IMR-90 (cell line): Measurements from ENCODE around the gene CDRT4. TPM values are rescaled to one million over a fixed set of nuclear protein-coding genes. Genes with fewer than 3 reads are reported as not detected.

ENCODE experiments used
- ATAC-seq: fragments of 200-7000 bp; cut with Tn5 transposase; 2 replicates; pipeline ENCODE4 v1.9.1; 2020; ENCODE audit warnings: low read depth, mild to moderate bottlenecking, moderate library complexity
- BruUV-seq: library from RNA; stranded (reverse); fragments of 400-500 nt; replicated peaks from 2 replicates; lab custom pipeline; 2021; lab: Mats Ljungman, UMichigan
- CTCF ChIA-PET: fragments of 300-600 bp; formaldehyde crosslinking; extraction: SDS; loops from one replicate; lab custom pipeline; 2021; ENCODE audit warnings: antibody characterized with exemption; lab: Yijun Ruan, JAX
- POLR2A ChIA-PET: fragments of 300-600 bp; sonication (Branson Sonifier 250); formaldehyde crosslinking; loops from one replicate; lab custom pipeline; 2022; ENCODE audit warnings: antibody characterized with exemption; ENCODE audit not compliant: unreplicated experiment; lab: Charles Lee
- DNase-seq: peaks from one replicate; pipeline ENCODE4 v3.0.0; 2013
- H2AFZ ChIP-seq: replicated peaks from 2 replicates; pipeline ENCODE3; 2013; ENCODE audit warnings: low read length, mild to moderate bottlenecking; ENCODE audit not compliant: poor library complexity
- H2AK5ac ChIP-seq: 2 replicates; pipeline ENCODE4 v1.6.1; 2013; ENCODE audit warnings: low read depth, low read length, inconsistent platforms
- H2AK9ac ChIP-seq: replicated peaks from 2 replicates; pipeline ENCODE3; 2013; ENCODE audit warnings: mild to moderate bottlenecking, low read depth, low read length, moderate library complexity; ENCODE audit not compliant: poor library complexity
- H2BK120ac ChIP-seq: 2 replicates; pipeline ENCODE4 v1.6.1; 2013; ENCODE audit warnings: low read depth, low read length, inconsistent platforms
- H2BK15ac ChIP-seq: 3 replicates; pipeline ENCODE4 v1.6.1; 2013; ENCODE audit warnings: low read depth, low read length, inconsistent platforms
- H2BK20ac ChIP-seq: 2 replicates; pipeline ENCODE4 v1.6.1; 2013; ENCODE audit warnings: low read depth, mild to moderate bottlenecking, inconsistent platforms, low read length, moderate library complexity
- H2BK5ac ChIP-seq: 2 replicates; pipeline ENCODE4 v1.6.1; 2013; ENCODE audit warnings: mild to moderate bottlenecking, low read depth, low read length, inconsistent platforms; ENCODE audit not compliant: poor library complexity, severe bottlenecking
- H3K14ac ChIP-seq: replicated peaks from 2 replicates; pipeline ENCODE4 v1.6.1; 2013; ENCODE audit warnings: low read depth, low read length, inconsistent platforms
- H3K18ac ChIP-seq: 2 replicates; pipeline ENCODE4 v1.6.1; 2013; ENCODE audit warnings: low read depth, low read length, control low read depth
- H3K23ac ChIP-seq: 2 replicates; pipeline ENCODE4 v1.6.1; 2013; ENCODE audit warnings: low read depth, low read length, inconsistent platforms
- H3K27ac ChIP-seq: 2 replicates; pipeline ENCODE4 v1.5.1; 2013; ENCODE audit warnings: mild to moderate bottlenecking, control low read depth, low read length; ENCODE audit not compliant: insufficient read depth
- H3K27me3 ChIP-seq: 2 replicates; pipeline ENCODE4 v1.6.1; 2013; ENCODE audit warnings: low read length; ENCODE audit not compliant: control insufficient read depth, insufficient read depth
- H3K36me3 ChIP-seq: 2 replicates; pipeline ENCODE4 v1.6.1; 2013; ENCODE audit warnings: low read length, mixed read lengths; ENCODE audit not compliant: control insufficient read depth, insufficient read depth
- H3K4ac ChIP-seq: 2 replicates; pipeline ENCODE4 v1.6.1; 2013; ENCODE audit warnings: low read depth, low read length, inconsistent platforms
- H3K4me1 ChIP-seq: 2 replicates; pipeline ENCODE4 v1.6.1; 2013; ENCODE audit warnings: low read length, mixed read lengths; ENCODE audit not compliant: control insufficient read depth, insufficient read depth
- H3K4me2 ChIP-seq: 2 replicates; pipeline ENCODE4 v1.6.1; 2013; ENCODE audit warnings: low read depth, mild to moderate bottlenecking, control low read depth, low read length, moderate library complexity
- H3K4me3 ChIP-seq: 2 replicates; pipeline ENCODE4 v1.5.1; 2013; ENCODE audit warnings: low read depth, mild to moderate bottlenecking, control low read depth, low read length, moderate library complexity; ENCODE audit not compliant: insufficient read depth
- H3K56ac ChIP-seq: 2 replicates; pipeline ENCODE4 v1.6.1; 2013; ENCODE audit warnings: low read length, inconsistent platforms; ENCODE audit not compliant: insufficient read depth; ENCODE audit errors: extremely low read depth
- H3K79me1 ChIP-seq, 2 experiments: 2 replicates each; pipeline ENCODE4 v1.6.1; 2013; ENCODE audit warnings: low read length in 2 of 2, inconsistent platforms in 1 of 2, low read depth in 1 of 2
- H3K9ac ChIP-seq: 2 replicates; pipeline ENCODE4 v1.6.1; 2013; ENCODE audit warnings: low read depth, low read length, control low read depth
- H3K9me1 ChIP-seq: 2 replicates; pipeline ENCODE4 v1.6.1; 2013; ENCODE audit warnings: low read length, inconsistent platforms; ENCODE audit not compliant: insufficient read depth
- H3K9me3 ChIP-seq: 2 replicates; pipeline ENCODE4 v1.6.1; 2013; ENCODE audit warnings: low read length; ENCODE audit not compliant: control insufficient read depth, insufficient read depth
- H4K20me1 ChIP-seq: 2 replicates; pipeline ENCODE4 v1.6.1; 2013; ENCODE audit warnings: low read length, inconsistent platforms; ENCODE audit not compliant: insufficient read depth
- H4K5ac ChIP-seq: 2 replicates; pipeline ENCODE4 v1.6.1; 2013; ENCODE audit warnings: mild to moderate bottlenecking, low read depth, low read length, control low read depth
- H4K8ac ChIP-seq, 2 experiments: 2 replicates each; pipeline ENCODE4 v1.6.1; 2013; ENCODE audit warnings: low read depth in 2 of 2, low read length in 2 of 2, control low read depth in 1 of 2, inconsistent platforms in 1 of 2
- H4K91ac ChIP-seq: 2 replicates; pipeline ENCODE4 v1.6.1; 2013; ENCODE audit warnings: low read depth, low read length, inconsistent platforms; ENCODE audit not compliant: insufficient read depth
- BHLHE40 ChIP-seq: fragments of 150-350 bp; IDR thresholded peaks from 2 replicates; pipeline ENCODE4 v1.6.1; 2016; ENCODE audit warnings: mild to moderate bottlenecking, low read depth, low read length
- CEBPB ChIP-seq: IDR thresholded peaks from 2 replicates; pipeline ENCODE4 v1.6.1; 2012; ENCODE audit warnings: low read depth, low read length, improper control_type of control experiment
- CHD1 ChIP-seq: IDR thresholded peaks from 2 replicates; pipeline ENCODE4 v1.6.1; 2012; ENCODE audit warnings: low read depth, low read length, improper control_type of control experiment
- MAFK ChIP-seq: IDR thresholded peaks from 2 replicates; pipeline ENCODE4 v1.6.1; 2012; ENCODE audit warnings: low read depth, low read length, improper control_type of control experiment
- MAZ ChIP-seq: IDR thresholded peaks from 2 replicates; pipeline ENCODE4 v1.6.1; 2012; ENCODE audit warnings: low read depth, mild to moderate bottlenecking, low read length, improper control_type of control experiment, moderate library complexity, borderline replicate concordance
- NFE2L2 ChIP-seq: fragments of 150-350 bp; IDR thresholded peaks from 2 replicates; pipeline ENCODE4 v1.6.1; 2016; ENCODE audit warnings: low read depth, mild to moderate bottlenecking, low read length
- POLR2A ChIP-seq: IDR thresholded peaks from 2 replicates; pipeline ENCODE4 v1.6.1; 2012; ENCODE audit warnings: mild to moderate bottlenecking, low read depth, low read length
- RCOR1 ChIP-seq: IDR thresholded peaks from 2 replicates; pipeline ENCODE4 v1.6.1; 2012; ENCODE audit warnings: mild to moderate bottlenecking, low read length, improper control_type of control experiment; ENCODE audit not compliant: insufficient replicate concordance
- RFX5 ChIP-seq: IDR thresholded peaks from 2 replicates; pipeline ENCODE4 v1.8.0; 2012; ENCODE audit warnings: low read depth, mild to moderate bottlenecking, low read length, moderate library complexity
- WGBS, 2 experiments: methylation state at CpG; one replicate each; pipeline versions ENCODE4 v1.1.5 to v1.1.7; 2013; ENCODE audit warnings: missing lambda C conversion rate in 2 of 2; ENCODE audit not compliant: insufficient read length in 1 of 2; ENCODE audit errors: extremely low coverage in 2 of 2; 5-methylcytosine and 5-hydroxymethylcytosine counted together
- dilution Hi-C: fragments of 300-500 bp; cut with HindIII; formaldehyde crosslinking; loops from one replicate; pipeline ENCODE4 v1.14.3; 2018; ENCODE audit warnings: low sequenced_read_pairs; ENCODE audit not compliant: unreplicated experiment
- in situ Hi-C: fragments of 300-500 bp; cut with MboI; formaldehyde crosslinking; loops from 3 replicates; pipeline ENCODE4 v1.14.3; 2019; ENCODE audit warnings: low sequenced_read_pairs, inconsistent platforms, mixed read lengths
- intact Hi-C: fragments of 100-400 bp; cut with micrococcal nuclease; formaldehyde crosslinking; loops from 2 replicates; pipeline ENCODE4 v1.10.0; 2022
- polyA plus RNA-seq, 3 experiments: library from polyadenylated mRNA; depleted of rRNA; stranded (reverse); fragments of >200 nt; gene quantifications; 2 replicates each; pipeline ENCODE4 v1.2.3, GENCODE V29; 2012; ENCODE audit warnings: low replicate concordance in 1 of 3
- total RNA-seq: library from RNA; depleted of rRNA; stranded (reverse); fragments of >200 nt; gene quantifications from 2 replicates; pipeline ENCODE4 v1.2.3, GENCODE V29; 2012
- TF ChIP-seq, protein P1 (sequence below): conservative IDR thresholded peaks from 2 replicates; pipeline ENCODE4 v1.5.1; 2012; ENCODE audit warnings: mild to moderate bottlenecking, low read depth, low read length, improper control_type of control experiment
- TF ChIP-seq, protein P2 (sequence below): fragments of 150-350 bp; IDR thresholded peaks from 2 replicates; pipeline ENCODE4 v1.6.1; 2017; ENCODE audit warnings: mild to moderate bottlenecking, antibody characterized with exemption, low read length, low read depth
- TF ChIP-seq, protein P3 (sequence below): fragments of 150-350 bp; IDR thresholded peaks from 2 replicates; pipeline ENCODE4 v1.6.1; 2016; ENCODE audit warnings: low read depth, mild to moderate bottlenecking, low read length, moderate library complexity, borderline replicate concordance

CDRT4 gene
- total and polyA plus RNA-seq, 2 of the 4 experiments (the other 2 are of a cell fraction), result 0.90 to 3.7 TPM

DNA sequence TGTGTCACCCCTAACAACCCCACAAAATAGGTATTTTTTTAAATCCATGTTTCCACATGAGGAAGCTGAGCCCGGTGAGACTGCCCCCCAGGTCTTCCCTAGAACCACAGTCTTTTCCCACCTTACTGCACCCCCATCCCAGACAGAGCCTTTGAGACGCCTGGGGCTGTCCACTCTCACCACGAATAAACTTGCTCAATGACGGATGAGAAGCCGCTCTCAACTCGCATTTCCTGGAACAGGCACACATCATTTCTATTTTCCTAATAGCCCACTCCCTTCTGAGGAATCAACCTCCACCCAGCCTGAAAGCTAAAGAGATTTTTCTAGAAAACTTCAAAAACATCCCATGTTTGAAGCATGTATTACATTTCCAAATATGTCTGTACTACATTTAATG lies 14.1 kb upstream of the CDRT4 start:
- H2AK5ac ChIP-seq, result no peak overlapping the region
- in situ Hi-C loops, result no loop called here
- no peak overlapping the region for H3K23ac ChIP-seq
- H2BK5ac ChIP-seq, result no peak overlapping the region
- no peaks in the 10 kb centered on the region for H3K36me3 ChIP-seq
- 96% methylated on average over 4 of the region's 6 CpGs; no CpG with 5 or more reads in 1 of the 2 experiments for WGBS, 2 experiments
- H3K27me3 ChIP-seq, result no peaks in the 10 kb centered on the region
- no peak overlapping the region for H3K4ac ChIP-seq
- no peak overlapping the region for H2BK15ac ChIP-seq
- H2BK20ac ChIP-seq, result no peak overlapping the region
- CTCF ChIA-PET, result no interaction called here
- no TSS peak for BruUV-seq
- no peak overlapping the region for H3K4me2 ChIP-seq
- H4K8ac ChIP-seq, result no peak overlapping the region
- H2AFZ ChIP-seq, result no peak overlapping the region
- no peak overlapping the region for H2AK9ac ChIP-seq
- H3K9ac ChIP-seq, result no peak overlapping the region
- no peaks in the 10 kb centered on the region for H3K9me3 ChIP-seq
- no peak overlapping the region for H3K14ac ChIP-seq
- intact Hi-C loops, result no loop called here
- no peak for TF ChIP-seq CEBPB
- TF ChIP-seq POLR2A, result no peak
- TF ChIP-seq NFE2L2, result no peak
- TF ChIP-seq, protein P1, sequence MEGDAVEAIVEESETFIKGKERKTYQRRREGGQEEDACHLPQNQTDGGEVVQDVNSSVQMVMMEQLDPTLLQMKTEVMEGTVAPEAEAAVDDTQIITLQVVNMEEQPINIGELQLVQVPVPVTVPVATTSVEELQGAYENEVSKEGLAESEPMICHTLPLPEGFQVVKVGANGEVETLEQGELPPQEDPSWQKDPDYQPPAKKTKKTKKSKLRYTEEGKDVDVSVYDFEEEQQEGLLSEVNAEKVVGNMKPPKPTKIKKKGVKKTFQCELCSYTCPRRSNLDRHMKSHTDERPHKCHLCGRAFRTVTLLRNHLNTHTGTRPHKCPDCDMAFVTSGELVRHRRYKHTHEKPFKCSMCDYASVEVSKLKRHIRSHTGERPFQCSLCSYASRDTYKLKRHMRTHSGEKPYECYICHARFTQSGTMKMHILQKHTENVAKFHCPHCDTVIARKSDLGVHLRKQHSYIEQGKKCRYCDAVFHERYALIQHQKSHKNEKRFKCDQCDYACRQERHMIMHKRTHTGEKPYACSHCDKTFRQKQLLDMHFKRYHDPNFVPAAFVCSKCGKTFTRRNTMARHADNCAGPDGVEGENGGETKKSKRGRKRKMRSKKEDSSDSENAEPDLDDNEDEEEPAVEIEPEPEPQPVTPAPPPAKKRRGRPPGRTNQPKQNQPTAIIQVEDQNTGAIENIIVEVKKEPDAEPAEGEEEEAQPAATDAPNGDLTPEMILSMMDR, result no peak
- no peak for TF ChIP-seq CHD1
- no peak for TF ChIP-seq MAZ
- no peak for TF ChIP-seq BHLHE40
- TF ChIP-seq RFX5, result no peak
- TF ChIP-seq, protein P2, sequence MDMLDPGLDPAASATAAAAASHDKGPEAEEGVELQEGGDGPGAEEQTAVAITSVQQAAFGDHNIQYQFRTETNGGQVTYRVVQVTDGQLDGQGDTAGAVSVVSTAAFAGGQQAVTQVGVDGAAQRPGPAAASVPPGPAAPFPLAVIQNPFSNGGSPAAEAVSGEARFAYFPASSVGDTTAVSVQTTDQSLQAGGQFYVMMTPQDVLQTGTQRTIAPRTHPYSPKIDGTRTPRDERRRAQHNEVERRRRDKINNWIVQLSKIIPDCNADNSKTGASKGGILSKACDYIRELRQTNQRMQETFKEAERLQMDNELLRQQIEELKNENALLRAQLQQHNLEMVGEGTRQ, result no peak
- TF ChIP-seq MAFK, result no peak
- TF ChIP-seq, protein P3, sequence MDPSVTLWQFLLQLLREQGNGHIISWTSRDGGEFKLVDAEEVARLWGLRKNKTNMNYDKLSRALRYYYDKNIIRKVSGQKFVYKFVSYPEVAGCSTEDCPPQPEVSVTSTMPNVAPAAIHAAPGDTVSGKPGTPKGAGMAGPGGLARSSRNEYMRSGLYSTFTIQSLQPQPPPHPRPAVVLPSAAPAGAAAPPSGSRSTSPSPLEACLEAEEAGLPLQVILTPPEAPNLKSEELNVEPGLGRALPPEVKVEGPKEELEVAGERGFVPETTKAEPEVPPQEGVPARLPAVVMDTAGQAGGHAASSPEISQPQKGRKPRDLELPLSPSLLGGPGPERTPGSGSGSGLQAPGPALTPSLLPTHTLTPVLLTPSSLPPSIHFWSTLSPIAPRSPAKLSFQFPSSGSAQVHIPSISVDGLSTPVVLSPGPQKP, result no peak
- TF ChIP-seq RCOR1, result no peak
- ATAC-seq (no peak), DNase-seq (no peak)
- POLR2A ChIA-PET, result no interaction called here
- no peak overlapping the region for H4K5ac ChIP-seq
- dilution Hi-C loops, result no loop called here
- H3K56ac ChIP-seq, result no peak overlapping the region
- no peak overlapping the region for H3K27ac ChIP-seq
- no peak overlapping the region for H2BK120ac ChIP-seq
- no peak overlapping the region for H3K4me3 ChIP-seq
- H3K9me1 ChIP-seq, result peaks cover 6% of the 10 kb centered on the region; the same call in 1 of the 2 replicates
- H4K20me1 ChIP-seq, result no peaks in the 10 kb centered on the region
- H3K79me1 ChIP-seq, result no peaks in the 10 kb centered on the region
- no peak overlapping the region for H3K18ac ChIP-seq
- no peak overlapping the region for H4K91ac ChIP-seq
- H3K4me1 ChIP-seq, result peaks cover 5% of the 10 kb centered on the region
